Panc1 (cell line): ENCODE results near the gene RRM2. TPM values are rescaled to one million over a fixed set of nuclear protein-coding genes. Genes with fewer than 3 reads are reported as not detected.

Source experiments
- ATAC-seq: fragments of 200-7000 bp; cut with Tn5 transposase; 2 replicates; pipeline ENCODE4 v1.9.1; 2020; ENCODE audit warnings: mild to moderate bottlenecking, moderate library complexity
- BruUV-seq: library from RNA; stranded (reverse); fragments of 400-500 nt; replicated peaks from 2 replicates; lab custom pipeline; 2021; lab: Mats Ljungman, UMichigan
- CTCF ChIA-PET: fragments of 300-600 bp; sonication (Branson Sonifier 250); formaldehyde crosslinking; loops from one replicate; lab custom pipeline; 2022; ENCODE audit warnings: antibody characterized with exemption; lab: Charles Lee
- POLR2A ChIA-PET: fragments of 300-600 bp; sonication (Branson Sonifier 250); formaldehyde crosslinking; loops from one replicate; lab custom pipeline; 2022; ENCODE audit warnings: antibody characterized with exemption; lab: Charles Lee
- DNase-seq: peaks from one replicate; pipeline ENCODE4 v3.0.0-alpha.2; 2010; ENCODE audit warnings: low read depth, low spot score
- H3K27ac ChIP-seq: 2 replicates; pipeline ENCODE4 v1.5.1; 2011; ENCODE audit warnings: mild to moderate bottlenecking, low read length, inconsistent platforms
- H3K27me3 ChIP-seq: fragments of 200-500 bp; sonication (Bioruptor generic); 2 replicates; pipeline ENCODE4 v1.6.0; 2014; ENCODE audit warnings: low read length, inconsistent platforms; ENCODE audit not compliant: control insufficient read depth, insufficient read depth
- H3K36me3 ChIP-seq: fragments of 200-500 bp; sonication (Bioruptor generic); 2 replicates; pipeline ENCODE4 v1.5.1; 2014; ENCODE audit warnings: inconsistent platforms, mild to moderate bottlenecking, low read length, moderate library complexity; ENCODE audit not compliant: control insufficient read depth, insufficient read depth
- H3K4me1 ChIP-seq: 2 replicates; pipeline ENCODE4 v1.5.1; 2011; ENCODE audit warnings: inconsistent platforms, mild to moderate bottlenecking, low read length, moderate library complexity; ENCODE audit not compliant: control insufficient read depth, insufficient read depth
- H3K4me3 ChIP-seq, 2 experiments: 2 replicates each; pipeline ENCODE4 v1.5.1; 2011 to 2012; ENCODE audit warnings: low read depth in 2 of 2, low read length in 2 of 2, mild to moderate bottlenecking in 2 of 2, inconsistent platforms in 1 of 2, moderate library complexity in 1 of 2
- H3K9me3 ChIP-seq: fragments of 200-500 bp; sonication (Bioruptor generic); 2 replicates; pipeline ENCODE4 v1.5.1; 2014; ENCODE audit warnings: low read depth, mild to moderate bottlenecking, inconsistent platforms, low read length, moderate library complexity; ENCODE audit not compliant: control insufficient read depth, insufficient read depth
- CTCF ChIP-seq: fragments of 450-650 bp; IDR thresholded peaks from 2 replicates; pipeline ENCODE4 v1.5.1; 2017; ENCODE audit warnings: mild to moderate bottlenecking
- POLR2AphosphoS5 ChIP-seq: IDR thresholded peaks from 2 replicates; pipeline ENCODE4 v1.6.1; 2012; ENCODE audit warnings: mild to moderate bottlenecking, low read depth, low read length, moderate library complexity
- REST ChIP-seq, 2 experiments: IDR thresholded peaks; 2 replicates each; pipeline ENCODE4 v1.6.1; 2011 to 2012; ENCODE audit warnings: low read depth in 2 of 2, control low read depth in 1 of 2, low read length in 1 of 2, mild to moderate bottlenecking in 1 of 2, moderate library complexity in 1 of 2; ENCODE audit not compliant: insufficient read depth in 1 of 2
- SIN3A ChIP-seq: IDR thresholded peaks from 2 replicates; pipeline ENCODE4 v1.6.1; 2012; ENCODE audit warnings: low read depth, mild to moderate bottlenecking, low read length, moderate library complexity, borderline replicate concordance; ENCODE audit not compliant: insufficient read depth
- TCF7L2 ChIP-seq: IDR thresholded peaks from 2 replicates; pipeline ENCODE4 v1.6.1; 2011; ENCODE audit warnings: mild to moderate bottlenecking, low read depth, low read length, inconsistent platforms
- in situ Hi-C: cut with HindIII; loops from 2 replicates; pipeline ENCODE4 v1.10.0; 2016; ENCODE audit warnings: low sequenced_read_pairs, low pct_unique_long_range_greater_than_20kb
- intact Hi-C: fragments of 100-400 bp; cut with micrococcal nuclease; formaldehyde crosslinking; loops from one replicate; pipeline ENCODE4 v1.10.0; 2022; ENCODE audit not compliant: unreplicated experiment
- total RNA-seq: library from RNA; stranded (reverse); gene quantifications from one replicate; pipeline ENCODE4 v1.2.1, GENCODE V29; 2021; ENCODE audit not compliant: unreplicated experiment

RRM2 gene
- total RNA-seq, 1 experiment from 2014 or later: 294 TPM

- TF ChIP-seq CTCF: no peak
- no peak for TF ChIP-seq SIN3A
- TF ChIP-seq TCF7L2: no peak
- TF ChIP-seq REST (IDR thresholded peaks at IDR 0.05; ENCODE audit: insufficient read depth in 1 of 2, low read depth in 2 of 2, low read length in 1 of 2): no peak
- no peak for TF ChIP-seq POLR2AphosphoS5
- ChIA-PET CTCF (no interaction called here), POLR2A (no interaction called here)
- Histone ChIP-seq H3K9me3 (no peaks in the 10 kb centered on the region), H3K4me1 (no peaks in the 10 kb centered on the region), H3K4me3 (no peak overlapping the region), H3K36me3 (no peaks in the 10 kb centered on the region), H3K27ac (no peak overlapping the region), H3K27me3 (no peaks in the 10 kb centered on the region)
- no peak for ATAC-seq
- DNase-seq: no peak
- intact Hi-C loops: no loop called here
- in situ Hi-C loops: no loop called here
- no TSS peak for BruUV-seq
Observed at GRCh38 chr2:10151462-10151861, 28.9 kb downstream of the RRM2 start.

- no peaks in the 10 kb centered on the region for H3K36me3 ChIP-seq
- H3K27me3 ChIP-seq: no peaks in the 10 kb centered on the region
- intact Hi-C loops (no loop called here), in situ Hi-C loops (no loop called here)
- no peaks in the 10 kb centered on the region for H3K9me3 ChIP-seq
- ChIA-PET POLR2A (no interaction called here), CTCF (interaction anchor here (0.5 kb wide), 1 partner anchor 114 kb away, joined by 3 read pairs; no protein-coding TSS in a partner anchor)
- TF ChIP-seq POLR2AphosphoS5: no peak
- no peak for TF ChIP-seq TCF7L2
- TF ChIP-seq REST (IDR thresholded peaks at IDR 0.05; ENCODE audit: insufficient read depth in 1 of 2, low read depth in 2 of 2, low read length in 1 of 2): no peak
- TF ChIP-seq CTCF: no peak
- TF ChIP-seq SIN3A: no peak
- no peaks in the 10 kb centered on the region for H3K4me1 ChIP-seq
- ATAC-seq: no peak; the same call in 1 of the 2 replicates
- BruUV-seq: no TSS peak
- DNase-seq: no peak
- no peak overlapping the region for H3K4me3 ChIP-seq
- no peak overlapping the region for H3K27ac ChIP-seq
Observed at GRCh38 chr2:10157293-10157692, 34.8 kb downstream of the RRM2 start.
